ENCODE results near the gene OR2AP1. TPM values are rescaled to one million over a fixed set of nuclear protein-coding genes. Genes with fewer than 3 reads are reported as not detected.
"Not testable (repeated sequence)": the region's sequence is repeated elsewhere in the genome, so short reads cannot be mapped to it uniquely, and the experiment has no call there.

OR2AP1 gene
- total RNA-seq (under 1 TPM in 1 of 5 experiments, not detected in 4; 0.24 TPM), polyA plus RNA-seq (not detected), total RNA-seq (not detected)

- Mint-ChIP-seq H3K4me1 (no peaks in the 10 kb centered on the region), H3K27me3 (peaks cover 0 to 48% (median 37%) of the 10 kb centered on the region in 5 donors), H3K4me3 (no peak within 1 kb of the TSS), H3K36me3 (peaks cover 0 to 22% (median 6%) of the 10 kb centered on the region in 5 donors), H3K9me3 (peaks cover 11 to 50% (median 32%) of the 10 kb centered on the region in 11 donors), H3K27ac (no peak within 1 kb of the TSS)
- Histone ChIP-seq H3K27me3 (ENCODE audit: control insufficient read depth in 2 of 2, insufficient read depth in 2 of 2, low read length in 2 of 2) (peaks cover 0 to 4% of the 10 kb centered on the region in 2 donors), H3K4me1 (ENCODE audit: control insufficient read depth in 2 of 2, insufficient read depth in 2 of 2, low read length in 2 of 2) (no peaks in the 10 kb centered on the region), H3K4me3 (ENCODE audit: low read length) (no peak within 1 kb of the TSS), H3K9me3 (ENCODE audit: control insufficient read depth in 2 of 3, low read length in 3 of 3) (peaks cover 0 to 34% (median 0%) of the 10 kb centered on the region in 3 experiments), H3K36me3 (ENCODE audit: control insufficient read depth in 2 of 3, insufficient read depth in 3 of 3, low read length in 3 of 3) (no peaks in the 10 kb centered on the region), H3K27ac (ENCODE audit: low read depth, low read length) (no peak within 1 kb of the TSS)
- ChIA-PET POLR2A (no interaction called here), CTCF (no interaction called here)
- intact Hi-C loops (cut with micrococcal nuclease), result no loop called here
- ATAC-seq (no peak), DNase-seq (no peak)
Measured at GRCh38 chr12:55572168-55572567, at the start of gene OR2AP1. TSS of gene OR2AP1 (plus strand) at chr12:55572468. CDS start at chr12:55574415, 1,947 bp downstream.

- ATAC-seq; H3K4me3 Mint-ChIP-seq; H3K27ac ChIP-seq (ENCODE audit: low read depth, low read length); H3K4me3 ChIP-seq (ENCODE audit: low read length); H3K4me1 Mint-ChIP-seq; H3K27me3 ChIP-seq (ENCODE audit: control insufficient read depth in 2 of 2, insufficient read depth in 2 of 2, low read length in 2 of 2); H3K9me3 ChIP-seq (ENCODE audit: control insufficient read depth in 2 of 3, low read length in 3 of 3); H3K36me3 ChIP-seq (ENCODE audit: control insufficient read depth in 2 of 3, insufficient read depth in 3 of 3, low read length in 3 of 3); CTCF ChIA-PET; POLR2A ChIA-PET; H3K27ac Mint-ChIP-seq; H3K4me1 ChIP-seq (ENCODE audit: control insufficient read depth in 2 of 2, insufficient read depth in 2 of 2, low read length in 2 of 2); H3K36me3 Mint-ChIP-seq; intact Hi-C loops (cut with micrococcal nuclease); DNase-seq: not testable (repeated sequence)
- Mint-ChIP-seq H3K27me3 (peaks cover 7 to 66% (median 40%) of the 10 kb centered on the region in 5 donors), H3K9me3 (peaks cover 0 to 14% (median 6%) of the 10 kb centered on the region in 11 donors)
Measured at GRCh38 chr12:55548235-55548634, 24.0 kb upstream of the OR2AP1 start.

- H3K9me3 ChIP-seq (ENCODE audit: control insufficient read depth in 2 of 3, low read length in 3 of 3), result no peaks in the 10 kb centered on the region
- Mint-ChIP-seq H3K36me3 (peaks cover 0 to 5% (median 0%) of the 10 kb centered on the region in 5 donors), H3K4me1 (no peaks in the 10 kb centered on the region), H3K4me3 (no peak overlapping the region), H3K27ac (no peak overlapping the region), H3K9me3 (peaks cover 0 to 11% (median 6%) of the 10 kb centered on the region in 11 donors), H3K27me3 (peaks cover 7 to 61% (median 35%) of the 10 kb centered on the region in 5 donors)
- H3K4me3 ChIP-seq (ENCODE audit: low read length), result no peak overlapping the region
- H3K27ac ChIP-seq (ENCODE audit: low read depth, low read length), result no peak overlapping the region
- ATAC-seq, result no peak
- intact Hi-C loops (cut with micrococcal nuclease), result no loop called here
- POLR2A ChIA-PET, result no interaction called here
- CTCF ChIA-PET, result no interaction called here
- H3K36me3 ChIP-seq (ENCODE audit: control insufficient read depth in 2 of 3, insufficient read depth in 3 of 3, low read length in 3 of 3), result no peaks in the 10 kb centered on the region
- no peak for DNase-seq
- H3K4me1 ChIP-seq (ENCODE audit: control insufficient read depth in 2 of 2, insufficient read depth in 2 of 2, low read length in 2 of 2), result no peaks in the 10 kb centered on the region
- H3K27me3 ChIP-seq (ENCODE audit: control insufficient read depth in 2 of 2, insufficient read depth in 2 of 2, low read length in 2 of 2), result no peaks in the 10 kb centered on the region
Measured at GRCh38 chr12:55548756-55549155, 23.5 kb upstream of the OR2AP1 start.

- DNase-seq, result no peak
- CTCF ChIA-PET, result no interaction called here
- no peak within 1 kb of the TSS for H3K27ac Mint-ChIP-seq
- H3K9me3 Mint-ChIP-seq, result peaks cover 0 to 15% (median 5%) of the 10 kb centered on the region in 11 donors
- ATAC-seq, result no peak
- H3K4me3 Mint-ChIP-seq, result no peak within 1 kb of the TSS
- intact Hi-C loops (cut with micrococcal nuclease), result no loop called here
- H3K36me3 Mint-ChIP-seq, result peaks cover 0 to 5% (median 0%) of the 10 kb centered on the region in 5 donors
- no peaks in the 10 kb centered on the region for H3K36me3 ChIP-seq (ENCODE audit: control insufficient read depth in 2 of 3, insufficient read depth in 3 of 3, low read length in 3 of 3)
- H3K27me3 Mint-ChIP-seq, result peaks cover 7 to 65% (median 35%) of the 10 kb centered on the region in 5 donors
- no peaks in the 10 kb centered on the region for H3K4me1 ChIP-seq (ENCODE audit: control insufficient read depth in 2 of 2, insufficient read depth in 2 of 2, low read length in 2 of 2)
- no peaks in the 10 kb centered on the region for H3K9me3 ChIP-seq (ENCODE audit: control insufficient read depth in 2 of 3, low read length in 3 of 3)
- H3K27ac ChIP-seq (ENCODE audit: low read depth, low read length), result no peak within 1 kb of the TSS
- no peak within 1 kb of the TSS for H3K4me3 ChIP-seq (ENCODE audit: low read length)
- no peaks in the 10 kb centered on the region for H3K4me1 Mint-ChIP-seq
- no peaks in the 10 kb centered on the region for H3K27me3 ChIP-seq (ENCODE audit: control insufficient read depth in 2 of 2, insufficient read depth in 2 of 2, low read length in 2 of 2)
- POLR2A ChIA-PET, result no interaction called here
Measured at GRCh38 chr12:55549302-55549701, 23.0 kb upstream of the OR2AP1 start, which contains the start of gene OR6C4. TSS of gene OR6C4 (plus strand) at chr12:55549602. CDS start at chr12:55551227, 1,625 bp downstream.

- ChIA-PET CTCF (no interaction called here), POLR2A (no interaction called here)
- H3K9me3 ChIP-seq (ENCODE audit: control insufficient read depth in 2 of 3, low read length in 3 of 3), result peaks cover 0 to 9% (median 0%) of the 10 kb centered on the region in 3 experiments
- H3K36me3 ChIP-seq (ENCODE audit: control insufficient read depth in 2 of 3, insufficient read depth in 3 of 3, low read length in 3 of 3), result no peaks in the 10 kb centered on the region
- H3K4me3 ChIP-seq (ENCODE audit: low read length), result no peak overlapping the region
- Mint-ChIP-seq H3K27me3 (peaks cover 7 to 64% (median 28%) of the 10 kb centered on the region in 5 donors), H3K36me3 (peaks cover 0 to 10% (median 0%) of the 10 kb centered on the region in 5 donors), H3K9me3 (peaks cover 0 to 47% (median 21%) of the 10 kb centered on the region in 11 donors), H3K4me1 (no peaks in the 10 kb centered on the region), H3K27ac (no peak overlapping the region), H3K4me3 (no peak overlapping the region)
- no peaks in the 10 kb centered on the region for H3K27me3 ChIP-seq (ENCODE audit: control insufficient read depth in 2 of 2, insufficient read depth in 2 of 2, low read length in 2 of 2)
- ATAC-seq, result no peak
- intact Hi-C loops (cut with micrococcal nuclease), result no loop called here
- H3K4me1 ChIP-seq (ENCODE audit: control insufficient read depth in 2 of 2, insufficient read depth in 2 of 2, low read length in 2 of 2), result no peaks in the 10 kb centered on the region
- no peak overlapping the region for H3K27ac ChIP-seq (ENCODE audit: low read depth, low read length)
- no peak for DNase-seq
Measured at GRCh38 chr12:55554296-55554695, 18.0 kb upstream of the OR2AP1 start.

- DNase-seq; CTCF ChIA-PET; H3K4me1 Mint-ChIP-seq; POLR2A ChIA-PET; H3K4me3 Mint-ChIP-seq; H3K27me3 ChIP-seq (ENCODE audit: control insufficient read depth in 2 of 2, insufficient read depth in 2 of 2, low read length in 2 of 2); H3K27ac ChIP-seq (ENCODE audit: low read depth, low read length); intact Hi-C loops (cut with micrococcal nuclease); H3K4me3 ChIP-seq (ENCODE audit: low read length); H3K36me3 ChIP-seq (ENCODE audit: control insufficient read depth in 2 of 3, insufficient read depth in 3 of 3, low read length in 3 of 3); ATAC-seq; H3K27ac Mint-ChIP-seq; H3K4me1 ChIP-seq (ENCODE audit: control insufficient read depth in 2 of 2, insufficient read depth in 2 of 2, low read length in 2 of 2): not testable (repeated sequence)
- Mint-ChIP-seq H3K27me3 (peaks cover 0 to 49% (median 38%) of the 10 kb centered on the region in 5 donors), H3K36me3 (peaks cover 0 to 22% (median 6%) of the 10 kb centered on the region in 5 donors), H3K9me3 (peaks cover 12 to 53% (median 33%) of the 10 kb centered on the region in 11 donors)
- H3K9me3 ChIP-seq (ENCODE audit: control insufficient read depth in 2 of 3, low read length in 3 of 3), result peaks cover 0 to 34% (median 0%) of the 10 kb centered on the region in 3 experiments
Measured at GRCh38 chr12:55570060-55570459, 2.2 kb upstream of the OR2AP1 start.

- H3K27me3 ChIP-seq (ENCODE audit: control insufficient read depth in 2 of 2, insufficient read depth in 2 of 2, low read length in 2 of 2); H3K4me1 Mint-ChIP-seq; intact Hi-C loops (cut with micrococcal nuclease); DNase-seq; CTCF ChIA-PET; H3K27ac ChIP-seq (ENCODE audit: low read depth, low read length); H3K4me3 ChIP-seq (ENCODE audit: low read length); H3K4me1 ChIP-seq (ENCODE audit: control insufficient read depth in 2 of 2, insufficient read depth in 2 of 2, low read length in 2 of 2); H3K36me3 ChIP-seq (ENCODE audit: control insufficient read depth in 2 of 3, insufficient read depth in 3 of 3, low read length in 3 of 3); POLR2A ChIA-PET; H3K4me3 Mint-ChIP-seq; H3K27ac Mint-ChIP-seq; ATAC-seq: not testable (repeated sequence)
- Mint-ChIP-seq H3K9me3 (peaks cover 12 to 53% (median 33%) of the 10 kb centered on the region in 11 donors), H3K27me3 (peaks cover 0 to 48% (median 40%) of the 10 kb centered on the region in 5 donors), H3K36me3 (peaks cover 0 to 22% (median 6%) of the 10 kb centered on the region in 5 donors)
- H3K9me3 ChIP-seq (ENCODE audit: control insufficient read depth in 2 of 3, low read length in 3 of 3), result peaks cover 0 to 34% (median 0%) of the 10 kb centered on the region in 3 experiments
Measured at GRCh38 chr12:55570689-55571088, 1.6 kb upstream of the OR2AP1 start.

All from naive thymus-derived CD4-positive, alpha-beta T cell (primary cell).